Dendritic cell treated with granulocyte-macrophage colony-stimulating factor and Interleukin-4, amounts not matched to agents 40 ng/mL and 50 ng/mL, for 4 days (primary cell): Measurements from ENCODE around the gene SOX13.

ENCODE experiments used
- H3K27ac Mint-ChIP-seq: one replicate; pipeline ENCODE4 v1.8.0; 2022; ENCODE audit warnings: mild to moderate bottlenecking, mixed read lengths
- H3K27me3 Mint-ChIP-seq: one replicate; pipeline ENCODE4 v1.8.0; 2022; ENCODE audit warnings: mild to moderate bottlenecking, mixed read lengths
- H3K36me3 Mint-ChIP-seq: one replicate; pipeline ENCODE4 v1.8.0; 2022; ENCODE audit warnings: low read depth, mixed read lengths
- H3K4me1 Mint-ChIP-seq: one replicate; pipeline ENCODE4 v1.8.0; 2022; ENCODE audit warnings: low read depth, mixed read lengths
- H3K4me3 Mint-ChIP-seq: one replicate; pipeline ENCODE4 v1.8.0; 2022; ENCODE audit warnings: mild to moderate bottlenecking, moderate library complexity, mixed read lengths
- H3K9me3 Mint-ChIP-seq: one replicate; pipeline ENCODE4 v1.8.0; 2022; ENCODE audit warnings: mixed read lengths
- intact Hi-C: fragments of 100-400 bp; cut with micrococcal nuclease; formaldehyde crosslinking; loops from one replicate; pipeline ENCODE4 v1.15.0; 2022

The SOX13 gene

GRCh38 chr1:204130981-204131892 is 58.3 kb downstream of the SOX13 start:
- H3K27me3 Mint-ChIP-seq: peaks cover 11% of the 10 kb centered on the region
- no peaks in the 10 kb centered on the region for H3K9me3 Mint-ChIP-seq
- H3K4me1 Mint-ChIP-seq: peaks cover 11% of the 10 kb centered on the region
- H3K36me3 Mint-ChIP-seq: no peaks in the 10 kb centered on the region
- no peak overlapping the region for H3K4me3 Mint-ChIP-seq
- intact Hi-C loops: no loop called here
- no peak overlapping the region for H3K27ac Mint-ChIP-seq

GRCh38 chr1:204131978-204132377 is 59.1 kb downstream of the SOX13 start:
- peaks cover 11% of the 10 kb centered on the region for H3K4me1 Mint-ChIP-seq
- H3K4me3 Mint-ChIP-seq: no peak overlapping the region
- H3K27me3 Mint-ChIP-seq: peaks cover 8% of the 10 kb centered on the region
- intact Hi-C loops: no loop called here
- no peaks in the 10 kb centered on the region for H3K9me3 Mint-ChIP-seq
- H3K36me3 Mint-ChIP-seq: no peaks in the 10 kb centered on the region
- no peak overlapping the region for H3K27ac Mint-ChIP-seq

- Mint-ChIP-seq H3K4me1 (peaks cover 11% of the 10 kb centered on the region), H3K27ac (no peak overlapping the region)
These were observed 59.8 kb downstream of the SOX13 start for GRCh38 chr1:204132718-204133117.

GRCh38 chr1:204134103-204134502 is 61.2 kb downstream of the SOX13 start:
- peaks cover 5% of the 10 kb centered on the region for H3K4me1 Mint-ChIP-seq
- H3K27ac Mint-ChIP-seq: no peak overlapping the region
- H3K9me3 Mint-ChIP-seq: no peaks in the 10 kb centered on the region
- no peak overlapping the region for H3K4me3 Mint-ChIP-seq
- peaks cover 8% of the 10 kb centered on the region for H3K27me3 Mint-ChIP-seq
- no peaks in the 10 kb centered on the region for H3K36me3 Mint-ChIP-seq
- intact Hi-C loops: no loop called here

More at GRCh38 chr1:204132718-204133117, 59.8 kb downstream of the SOX13 start:
- H3K36me3 Mint-ChIP-seq: no peaks in the 10 kb centered on the region
- H3K4me3 Mint-ChIP-seq: no peak overlapping the region
- intact Hi-C loops: no loop called here
- peaks cover 8% of the 10 kb centered on the region for H3K27me3 Mint-ChIP-seq
- no peaks in the 10 kb centered on the region for H3K9me3 Mint-ChIP-seq

GRCh38 chr1:204136814-204137213 is 63.9 kb downstream of the SOX13 start:
- no peak overlapping the region for H3K27ac Mint-ChIP-seq
- no peaks in the 10 kb centered on the region for H3K9me3 Mint-ChIP-seq
- intact Hi-C loops: no loop called here
- peaks cover 7% of the 10 kb centered on the region for H3K27me3 Mint-ChIP-seq
- H3K4me1 Mint-ChIP-seq: no peaks in the 10 kb centered on the region
- no peaks in the 10 kb centered on the region for H3K36me3 Mint-ChIP-seq
- H3K4me3 Mint-ChIP-seq: no peak overlapping the region

- Mint-ChIP-seq H3K4me1 (no peaks in the 10 kb centered on the region), H3K36me3 (no peaks in the 10 kb centered on the region), H3K27ac (no peak overlapping the region), H3K4me3 (no peak overlapping the region), H3K27me3 (peaks cover 7% of the 10 kb centered on the region), H3K9me3 (no peaks in the 10 kb centered on the region)
- intact Hi-C loops: no loop called here
These were observed 66.2 kb downstream of the SOX13 start for GRCh38 chr1:204139088-204139487.

GRCh38 chr1:204139952-204140351 is 67.0 kb downstream of the SOX13 start:
- Mint-ChIP-seq H3K27me3 (peaks cover 12% of the 10 kb centered on the region), H3K36me3 (no peaks in the 10 kb centered on the region), H3K4me1 (no peaks in the 10 kb centered on the region), H3K27ac (no peak overlapping the region), H3K9me3 (no peaks in the 10 kb centered on the region), H3K4me3 (no peak overlapping the region)
- intact Hi-C loops: no loop called here

GRCh38 chr1:204141131-204141530 is 68.2 kb downstream of the SOX13 start:
- H3K4me1 Mint-ChIP-seq: no peaks in the 10 kb centered on the region
- no peaks in the 10 kb centered on the region for H3K9me3 Mint-ChIP-seq
- no peak overlapping the region for H3K27ac Mint-ChIP-seq
- no peaks in the 10 kb centered on the region for H3K36me3 Mint-ChIP-seq
- H3K27me3 Mint-ChIP-seq: peaks cover 14% of the 10 kb centered on the region
- intact Hi-C loops: no loop called here
- H3K4me3 Mint-ChIP-seq: no peak overlapping the region

- intact Hi-C loops: no loop called here
- H3K9me3 Mint-ChIP-seq: no peaks in the 10 kb centered on the region
- H3K4me1 Mint-ChIP-seq: no peaks in the 10 kb centered on the region
- H3K27ac Mint-ChIP-seq: no peak overlapping the region
- H3K4me3 Mint-ChIP-seq: no peak overlapping the region
- H3K27me3 Mint-ChIP-seq: peaks cover 15% of the 10 kb centered on the region
- H3K36me3 Mint-ChIP-seq: no peaks in the 10 kb centered on the region
These were observed 69.4 kb downstream of the SOX13 start for GRCh38 chr1:204142032-204142974.

GRCh38 chr1:204143276-204144041 is 70.5 kb downstream of the SOX13 start:
- H3K27me3 Mint-ChIP-seq: peaks cover 15% of the 10 kb centered on the region

GRCh38 chr1:204145033-204145504 is 72.2 kb downstream of the SOX13 start:
- Mint-ChIP-seq H3K9me3 (no peaks in the 10 kb centered on the region), H3K36me3 (no peaks in the 10 kb centered on the region), H3K4me1 (no peaks in the 10 kb centered on the region), H3K4me3 (no peak overlapping the region), H3K27ac (no peak overlapping the region), H3K27me3 (peaks cover 20% of the 10 kb centered on the region)
- intact Hi-C loops: no loop called here

More at GRCh38 chr1:204143276-204144041, 70.5 kb downstream of the SOX13 start:
- Mint-ChIP-seq H3K4me3 (no peak overlapping the region), H3K4me1 (no peaks in the 10 kb centered on the region), H3K36me3 (no peaks in the 10 kb centered on the region), H3K9me3 (no peaks in the 10 kb centered on the region), H3K27ac (no peak overlapping the region)
- intact Hi-C loops: no loop called here

- H3K27ac Mint-ChIP-seq: no peak overlapping the region
- H3K27me3 Mint-ChIP-seq: peaks cover 27% of the 10 kb centered on the region
- H3K9me3 Mint-ChIP-seq: no peaks in the 10 kb centered on the region
- H3K4me3 Mint-ChIP-seq: no peak overlapping the region
- intact Hi-C loops: no loop called here
- H3K4me1 Mint-ChIP-seq: no peaks in the 10 kb centered on the region
- H3K36me3 Mint-ChIP-seq: no peaks in the 10 kb centered on the region
These were observed 73.4 kb downstream of the SOX13 start for GRCh38 chr1:204146309-204146708.

- H3K27me3 Mint-ChIP-seq: peaks cover 30% of the 10 kb centered on the region
- no peaks in the 10 kb centered on the region for H3K9me3 Mint-ChIP-seq
- intact Hi-C loops: no loop called here
- H3K27ac Mint-ChIP-seq: no peak overlapping the region
- no peaks in the 10 kb centered on the region for H3K36me3 Mint-ChIP-seq
- H3K4me3 Mint-ChIP-seq: no peak overlapping the region
- no peaks in the 10 kb centered on the region for H3K4me1 Mint-ChIP-seq
These were observed 74.0 kb downstream of the SOX13 start for GRCh38 chr1:204146965-204147364.
